ENCODE results near the gene DNA2.
A peak's percentile ranks its signal among the peaks of the same experiment; 100 is the strongest.

The DNA2 gene

GRCh38 chr10:68449698-68450097 lies 22.1 kb downstream of the DNA2 start:
- peak; percentile 53 for DNase-seq

- no peak for DNase-seq
These were observed 25.6 kb downstream of the DNA2 start for GRCh38 chr10:68446179-68446578.

DNA sequence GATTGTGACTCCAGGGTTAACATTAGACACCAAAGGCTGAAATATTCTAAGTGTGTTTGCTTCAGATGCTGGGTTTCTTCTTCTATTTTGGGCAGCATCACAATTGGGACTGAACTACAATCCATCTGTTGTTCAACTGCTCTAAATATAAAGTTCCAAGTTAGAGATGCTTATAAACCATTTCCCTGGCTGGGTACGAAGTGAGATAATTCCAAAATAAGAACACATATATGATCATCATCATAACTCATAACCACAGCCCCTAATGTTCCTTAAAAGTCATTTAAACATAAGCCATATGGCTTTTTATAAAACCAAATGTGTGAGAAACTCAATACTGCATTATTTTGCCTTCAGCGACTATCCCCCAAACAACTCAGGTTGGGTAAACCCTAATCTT lies 28.8 kb downstream of the DNA2 start:
- DNase-seq = no peak

DNA sequence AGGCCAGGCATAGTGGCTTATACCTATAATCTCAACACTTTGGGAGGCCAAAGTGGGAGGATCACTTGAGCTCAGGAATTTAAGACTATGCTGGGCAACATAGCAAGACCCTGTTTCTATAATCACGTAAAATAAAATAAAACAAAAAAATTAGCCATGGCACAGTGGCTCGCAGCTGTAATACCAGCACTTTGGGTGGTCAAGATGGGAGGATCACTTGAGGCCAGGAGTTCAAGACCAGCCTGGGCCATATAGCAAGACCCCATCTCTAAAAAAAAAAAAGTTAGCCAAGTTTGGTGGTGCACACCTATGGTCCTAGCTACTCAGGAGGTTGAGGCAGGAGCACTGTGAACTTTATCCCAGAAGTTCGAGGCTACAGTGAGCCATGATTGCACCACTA lies 30.9 kb downstream of the DNA2 start:
- DNase-seq = no peak

DNA sequence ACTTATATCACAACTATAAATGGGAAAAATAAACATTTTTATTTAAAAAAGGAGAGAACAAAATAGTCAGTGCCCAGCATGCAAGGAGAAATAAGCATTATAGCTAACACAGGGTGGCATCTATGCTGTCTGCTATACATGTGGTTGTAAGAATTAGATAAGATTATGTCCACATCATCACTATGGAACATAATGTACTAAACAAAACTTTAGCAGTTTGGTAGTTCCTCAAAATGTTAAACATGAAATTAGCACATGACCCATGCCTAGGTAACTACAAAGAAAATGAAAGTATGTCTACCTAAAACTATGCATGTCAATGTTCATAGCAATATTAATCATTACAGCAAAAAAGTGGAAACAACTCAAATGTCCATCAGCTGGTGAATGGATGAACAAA lies 36.0 kb downstream of the DNA2 start:
- no peak for DNase-seq

- DNase-seq = no peak
These were observed 37.1 kb downstream of the DNA2 start for GRCh38 chr10:68434657-68435056.

DNA sequence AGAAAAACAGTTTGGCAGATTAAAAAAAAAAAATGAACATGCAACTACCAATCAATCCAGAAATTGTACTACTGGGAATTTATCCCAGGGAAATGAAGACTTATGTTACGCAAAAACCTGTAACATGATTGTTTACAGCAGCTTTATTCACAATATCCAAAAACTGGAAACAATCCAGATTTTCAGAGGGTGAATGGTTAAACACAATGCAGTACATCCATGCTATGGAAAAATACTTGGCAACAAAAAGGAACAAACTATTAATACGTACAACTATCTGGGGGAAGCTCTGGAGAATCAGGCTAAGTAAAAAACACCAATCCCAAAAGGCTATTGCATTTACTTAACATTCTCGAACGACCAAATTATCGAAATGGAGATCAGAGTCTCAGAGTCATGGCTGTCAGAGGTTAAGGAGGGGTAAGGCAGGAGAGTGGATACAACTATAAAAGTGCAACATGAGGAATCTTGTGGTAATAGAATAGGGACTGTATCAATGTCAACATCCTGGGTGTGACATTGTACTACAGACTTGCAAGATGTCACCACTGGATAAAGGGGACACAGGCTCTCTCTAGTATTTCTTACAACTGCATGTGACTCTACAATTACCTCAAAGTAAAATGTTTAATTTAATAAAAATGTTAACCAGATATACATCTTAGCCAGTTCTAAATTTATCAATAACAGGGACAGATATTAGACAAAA lies 43.2 kb downstream of the DNA2 start:
- DNase-seq = no peak

- no peak for DNase-seq
These were observed 47.2 kb downstream of the DNA2 start for GRCh38 chr10:68424454-68425014.

DNA sequence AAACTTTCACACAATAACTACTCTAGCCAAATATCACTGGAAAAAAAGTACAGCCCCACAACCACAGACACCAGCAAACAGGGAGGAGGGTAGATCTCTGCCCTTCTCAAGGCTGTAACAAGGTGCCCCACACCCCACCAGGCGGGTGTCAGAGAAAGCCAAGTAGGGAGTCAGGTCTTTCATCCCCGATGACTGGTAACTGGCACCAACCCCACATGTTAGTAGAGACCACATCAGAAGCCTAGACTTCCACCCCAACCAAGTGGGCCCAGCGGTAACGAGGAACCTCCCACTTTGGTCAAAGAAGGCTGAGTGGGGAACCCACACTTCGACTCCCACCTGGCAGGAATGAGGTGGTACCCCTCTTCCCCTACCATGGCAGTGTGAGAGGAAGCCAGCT lies 48.3 kb downstream of the DNA2 start:
- no peak for DNase-seq

DNA sequence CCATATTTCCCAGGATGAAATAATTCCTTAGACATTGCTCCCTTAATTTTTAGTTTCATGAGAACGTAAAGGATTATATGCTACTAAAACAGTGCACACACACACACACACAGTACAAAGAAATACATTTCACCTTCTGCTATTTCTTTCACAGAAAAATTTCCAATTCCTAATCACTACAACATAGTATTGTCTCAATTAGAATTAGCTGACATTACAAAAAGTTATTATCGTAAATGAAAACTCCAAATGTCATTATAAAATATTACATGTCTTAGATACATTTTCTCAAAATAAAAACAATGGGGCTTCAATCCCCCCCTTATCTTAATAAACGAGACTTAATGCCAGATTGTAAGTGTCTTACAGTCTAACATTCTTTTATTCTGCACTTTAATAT lies 52.4 kb downstream of the DNA2 start:
- no peak for DNase-seq

DNA sequence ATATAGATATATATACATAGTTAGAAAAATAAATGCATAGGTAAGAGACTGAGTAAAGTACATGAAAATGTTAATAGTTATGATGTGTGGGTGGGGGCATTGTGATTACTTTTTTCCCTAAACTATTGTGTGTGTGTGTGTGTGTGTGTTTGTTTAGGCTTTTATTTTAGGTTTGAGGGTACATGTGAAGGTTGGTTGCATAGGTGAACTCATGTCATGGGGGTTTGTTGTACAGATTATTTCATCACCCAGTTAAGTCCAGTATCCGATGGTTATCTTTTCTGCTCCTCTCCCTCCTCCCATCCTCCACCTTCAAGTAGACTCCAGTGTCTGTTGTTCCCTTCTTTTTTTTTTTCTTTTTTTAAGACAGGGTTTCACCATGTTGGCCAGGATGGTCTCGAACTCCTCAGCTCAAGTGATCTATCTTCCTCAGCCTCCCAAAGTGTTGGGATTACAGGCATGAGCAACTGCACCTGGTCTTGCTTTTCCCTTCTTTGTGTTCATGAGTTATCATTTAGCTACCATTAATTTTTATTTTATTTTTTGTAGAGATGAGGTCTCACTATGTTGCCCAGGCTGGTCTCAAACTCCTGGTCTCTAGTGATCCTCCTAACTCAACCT lies 62.8 kb downstream of the DNA2 start:
- DNase-seq = no peak

DNA sequence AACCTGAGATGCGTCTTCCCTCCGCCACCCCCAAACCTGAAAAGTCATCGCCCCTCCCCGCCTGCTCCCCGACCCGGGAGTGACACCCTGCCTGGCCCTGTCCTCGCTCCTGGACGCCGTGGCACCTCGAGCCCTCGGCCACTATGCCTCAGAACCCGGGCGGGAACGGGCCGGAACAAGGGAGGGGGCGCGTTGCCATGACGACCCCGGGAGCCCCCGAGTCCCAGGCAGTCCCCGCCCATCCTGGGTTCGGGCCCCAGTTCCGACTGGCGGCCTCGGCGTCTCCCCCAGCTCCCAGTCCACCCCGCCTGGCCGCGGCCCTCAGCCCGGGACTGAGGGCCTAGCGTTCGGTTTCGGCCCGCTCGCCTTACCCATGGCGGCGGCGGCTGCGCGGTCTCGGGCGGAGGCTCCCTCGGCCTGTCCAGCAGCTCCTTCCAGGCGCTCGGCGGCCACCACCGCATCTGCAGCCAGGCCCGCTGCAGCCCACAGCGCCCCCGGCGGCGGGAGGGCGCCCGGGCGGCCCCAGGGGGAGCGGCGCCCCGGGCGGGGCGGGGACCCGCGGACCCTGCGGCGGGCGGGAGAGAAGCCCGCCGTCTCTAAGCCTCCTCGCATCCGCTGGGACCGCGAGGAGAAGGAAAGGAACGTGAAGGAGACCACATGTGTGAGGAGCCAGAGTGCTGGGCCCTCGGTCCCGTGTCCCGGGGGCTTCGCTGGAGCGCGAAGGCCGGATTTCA lies 64.8 kb downstream of the DNA2 start, which contains the start of gene RUFY2:
TSS of gene RUFY2 (minus strand) at position 463 of the 734 bp plus-strand sequence. CDS start at position 375, 88 bp downstream.
- DNase-seq = peak; percentile 81

- peak; percentile 64 for DNase-seq
These were observed 65.5 kb downstream of the DNA2 start for GRCh38 chr10:68406111-68406814.

DNA sequence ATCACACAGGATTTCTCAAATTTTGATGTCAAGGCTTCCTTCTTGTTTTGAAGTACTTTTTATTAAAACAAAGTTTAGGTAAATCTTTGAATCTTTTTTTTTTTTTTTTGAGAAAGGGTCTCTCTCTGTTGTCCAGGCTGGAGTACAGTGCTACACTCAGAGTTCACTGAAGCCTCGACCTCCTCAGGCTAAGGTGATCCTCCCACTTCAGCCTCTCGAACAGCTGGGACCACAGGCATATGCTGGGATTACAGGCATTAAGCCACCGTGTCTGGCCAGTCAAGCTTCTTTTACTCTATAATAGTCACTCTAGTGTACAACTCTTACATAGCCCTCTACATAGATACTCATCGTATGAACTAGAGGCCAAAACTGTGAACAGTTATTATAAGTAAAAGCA lies 68.1 kb downstream of the DNA2 start:
- no peak for DNase-seq

- DNase-seq = peak; percentile 59
These were observed 69.5 kb downstream of the DNA2 start for GRCh38 chr10:68402276-68402675.

GRCh38 chr10:68397005-68397404 lies 74.8 kb downstream of the DNA2 start:
- no peak for DNase-seq

- DNase-seq = no peak
These were observed 86.0 kb downstream of the DNA2 start for GRCh38 chr10:68385740-68386139.

- no peak for DNase-seq
These were observed 100.2 kb downstream of the DNA2 start for GRCh38 chr10:68371604-68372003.

GRCh38 chr10:68367121-68367520 lies 104.7 kb downstream of the DNA2 start:
- DNase-seq = no peak

- DNase-seq = no peak
These were observed 105.2 kb downstream of the DNA2 start for GRCh38 chr10:68366600-68366999.

GRCh38 chr10:68365611-68366010 lies 106.2 kb downstream of the DNA2 start:
- no peak for DNase-seq

GRCh38 chr10:68364101-68364886 lies 107.5 kb downstream of the DNA2 start:
- no peak for DNase-seq

Measured in fibroblast of skin of back (primary cell).